Measurements from ENCODE around the gene RSPH10B2.
A peak's percentile ranks its signal among the peaks of the same experiment; 100 is the strongest.
"Not testable (repeated sequence)": the region's sequence is repeated elsewhere in the genome, so short reads cannot be mapped to it uniquely, and the experiment has no call there.

Gene RSPH10B2

GRCh38 chr7:6792113-6792872 is 38.4 kb downstream of the RSPH10B2 start:
- DNase-seq (ENCODE audit: low spot score) = not testable (repeated sequence)

GRCh38 chr7:6794276-6794675 is 40.4 kb downstream of the RSPH10B2 start:
- DNase-seq (ENCODE audit: low spot score) = not testable (repeated sequence)

- DNase-seq (ENCODE audit: low spot score) = not testable (repeated sequence)
Measured at GRCh38 chr7:6797218-6797617, 43.3 kb downstream of the RSPH10B2 start.

- DNase-seq (ENCODE audit: low spot score) = not testable (repeated sequence)
Measured at GRCh38 chr7:6798047-6798446, 44.1 kb downstream of the RSPH10B2 start.

- DNase-seq (ENCODE audit: low spot score) = not testable (repeated sequence)
Measured at GRCh38 chr7:6799887-6800286, 46.0 kb downstream of the RSPH10B2 start.

GRCh38 chr7:6800331-6800730 is 46.4 kb downstream of the RSPH10B2 start:
- not testable (repeated sequence) for DNase-seq (ENCODE audit: low spot score)

GRCh38 chr7:6807393-6807918 is 53.6 kb downstream of the RSPH10B2 start:
- DNase-seq (ENCODE audit: low spot score) = not testable (repeated sequence)

- DNase-seq (ENCODE audit: low spot score) = not testable (repeated sequence)
Measured at GRCh38 chr7:6807959-6808358, 54.1 kb downstream of the RSPH10B2 start.

- not testable (repeated sequence) for DNase-seq (ENCODE audit: low spot score)
Measured at GRCh38 chr7:6813011-6813410, 59.1 kb downstream of the RSPH10B2 start.

- not testable (repeated sequence) for DNase-seq (ENCODE audit: low spot score)
Measured at GRCh38 chr7:6815470-6815869, 61.6 kb downstream of the RSPH10B2 start.

GRCh38 chr7:6821622-6822021 is 67.7 kb downstream of the RSPH10B2 start:
- not testable (repeated sequence) for DNase-seq (ENCODE audit: low spot score)

- DNase-seq (ENCODE audit: low spot score) = not testable (repeated sequence)
Measured at GRCh38 chr7:6825236-6826125, 71.6 kb downstream of the RSPH10B2 start.

GRCh38 chr7:6826151-6826550 is 72.2 kb downstream of the RSPH10B2 start, which contains the start of gene CCZ1B:
Gene CCZ1B (minus strand): TSS chr7:6826275. CDS start chr7:6826197, 78 bp downstream.
- peak; percentile 82 for DNase-seq (ENCODE audit: low spot score)

- not testable (repeated sequence) for DNase-seq (ENCODE audit: low spot score)
Measured at GRCh38 chr7:6827180-6827579, 73.3 kb downstream of the RSPH10B2 start.

GRCh38 chr7:6829616-6830015 is 75.7 kb downstream of the RSPH10B2 start:
- DNase-seq (ENCODE audit: low spot score) = not testable (repeated sequence)

GRCh38 chr7:6830026-6830425 is 76.1 kb downstream of the RSPH10B2 start:
- DNase-seq (ENCODE audit: low spot score) = not testable (repeated sequence)

- no peak for DNase-seq (ENCODE audit: low spot score)
Measured at GRCh38 chr7:6831018-6831725, 77.3 kb downstream of the RSPH10B2 start.

- DNase-seq (ENCODE audit: low spot score) = no peak
Measured at GRCh38 chr7:6833636-6834035, 79.7 kb downstream of the RSPH10B2 start.

GRCh38 chr7:6835521-6835920 is 81.6 kb downstream of the RSPH10B2 start:
- not testable (repeated sequence) for DNase-seq (ENCODE audit: low spot score)

GRCh38 chr7:6837081-6837480 is 83.2 kb downstream of the RSPH10B2 start:
- DNase-seq (ENCODE audit: low spot score) = not testable (repeated sequence)

GRCh38 chr7:6842278-6842921 is 88.5 kb downstream of the RSPH10B2 start:
- DNase-seq (ENCODE audit: low spot score) = not testable (repeated sequence)

All from CD4-positive, alpha-beta T cell treated with Interleukin-6 at 100 ng/mL for 8 hours (primary cell).